Measurements from ENCODE around the gene ACAD11.
A peak's percentile ranks its signal among the peaks of the same experiment; 100 is the strongest.
"Not testable (repeated sequence)": the region's sequence is repeated elsewhere in the genome, so short reads cannot be mapped to it uniquely, and the experiment has no call there.

Gene ACAD11

DNA sequence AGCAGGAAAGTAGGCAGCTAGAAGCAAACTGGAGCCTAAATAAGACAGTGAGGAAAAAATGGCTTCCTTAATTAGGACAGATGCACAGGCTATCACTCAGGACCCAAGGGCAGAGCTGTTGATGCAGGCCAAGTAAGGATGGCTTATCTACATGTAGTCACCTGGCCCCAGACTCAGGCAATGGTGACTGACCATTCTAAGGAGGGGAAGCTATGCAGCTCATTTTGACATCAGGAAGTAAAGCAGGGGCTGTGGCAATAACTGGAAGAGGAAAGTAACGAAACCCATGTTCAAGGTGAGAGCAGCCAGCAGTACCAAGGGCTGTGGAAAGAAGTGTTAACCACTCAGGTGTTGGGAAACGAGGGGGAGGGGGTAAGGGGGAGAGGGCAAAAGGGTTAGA lies 16.2 kb downstream of the ACAD11 start:
- DNase-seq = no peak

GRCh38 chr3:132642539-132642847 lies 17.1 kb downstream of the ACAD11 start:
- DNase-seq = no peak

DNA sequence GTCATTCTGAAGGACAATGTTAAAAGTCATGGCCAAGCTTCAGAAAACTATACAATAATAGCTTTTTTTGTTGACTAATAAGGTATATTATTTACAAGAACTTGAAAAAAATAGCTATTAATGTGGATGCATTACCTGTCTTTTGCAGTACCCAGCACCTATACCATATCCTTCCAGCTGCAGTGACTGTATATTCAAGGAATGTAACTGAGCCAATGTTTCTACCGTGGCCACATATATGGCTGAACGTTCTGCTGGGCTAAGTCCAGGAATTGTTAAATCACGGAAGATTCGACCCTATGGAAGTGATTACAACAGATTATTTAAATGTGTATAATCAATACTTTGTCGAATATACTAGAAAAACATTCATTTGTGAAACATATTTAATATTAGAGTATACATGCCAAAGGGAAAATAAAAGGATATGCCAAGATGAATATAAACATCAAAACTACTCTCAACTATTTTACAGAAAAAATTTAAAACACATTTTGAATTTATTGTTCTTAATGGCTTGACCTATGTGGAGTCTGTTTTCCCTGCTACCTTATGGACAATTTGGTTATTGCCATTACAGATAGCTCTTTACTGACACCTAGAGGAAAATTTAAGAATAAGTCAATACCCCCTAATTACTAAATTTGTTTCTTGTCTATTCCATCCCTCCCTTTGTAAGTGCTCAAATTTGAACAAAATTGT lies 17.6 kb downstream of the ACAD11 start:
- DNase-seq = peak; percentile 64

DNA sequence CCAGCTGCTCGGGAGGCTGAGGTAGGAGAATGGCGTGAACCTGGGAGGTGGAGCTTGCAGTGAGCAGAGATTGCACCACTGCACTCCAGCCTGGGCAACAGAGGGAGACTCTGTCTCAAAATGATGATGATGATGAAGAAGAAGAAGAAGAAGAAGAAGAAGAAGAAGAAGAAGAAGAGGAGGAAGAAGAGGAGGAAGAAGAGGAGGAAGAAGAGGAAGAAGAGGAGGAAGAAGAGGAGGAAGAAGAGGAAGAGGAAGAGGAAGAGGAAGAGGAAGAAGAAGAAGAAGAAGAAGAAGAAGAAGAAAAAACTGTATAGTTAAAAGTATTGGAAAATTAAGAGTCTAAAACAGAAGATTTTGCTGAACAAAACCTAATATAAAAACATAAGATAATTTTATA lies 18.2 kb downstream of the ACAD11 start:
- not testable (repeated sequence) for DNase-seq

- DNase-seq = no peak
Measured at GRCh38 chr3:132638706-132639105, 20.9 kb downstream of the ACAD11 start.

DNA sequence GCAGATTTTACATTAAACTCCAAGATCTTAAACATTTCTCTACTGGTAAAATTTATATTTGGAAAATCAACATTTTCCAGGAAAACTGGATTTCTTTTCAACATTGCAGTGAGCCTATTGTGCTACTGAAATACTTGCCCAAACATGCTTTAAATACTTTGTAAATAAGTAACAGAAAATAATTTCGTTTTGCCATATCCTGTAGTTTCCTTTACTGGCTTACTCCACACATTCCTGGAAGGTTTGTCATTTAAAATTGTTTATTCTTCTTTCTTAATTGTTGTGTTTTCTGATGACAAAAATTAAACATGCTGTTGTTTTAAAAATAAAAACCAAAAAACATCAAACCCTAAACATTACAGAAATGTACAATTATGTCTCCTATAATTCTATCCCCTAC lies 22.0 kb downstream of the ACAD11 start:
- no peak for DNase-seq

DNA sequence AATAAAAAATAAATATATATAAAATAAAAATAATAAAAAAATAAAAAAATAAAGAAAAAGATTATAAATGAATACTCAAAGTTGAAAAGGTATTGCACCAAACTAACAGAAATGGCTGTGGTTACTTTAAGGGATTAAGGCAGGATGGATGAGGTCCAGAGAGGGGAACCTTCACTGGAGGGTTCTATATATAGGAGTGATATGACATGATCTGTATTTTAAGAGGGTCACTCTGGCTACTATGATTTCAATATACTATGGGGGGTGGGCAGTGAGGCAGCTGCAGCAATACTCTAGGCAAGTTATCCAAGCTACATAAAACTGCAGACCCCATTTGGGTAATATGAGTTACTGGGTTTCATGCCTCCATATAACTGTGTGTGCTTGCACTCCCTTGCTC lies 24.6 kb downstream of the ACAD11 start:
- no peak for DNase-seq

- DNase-seq = no peak
Measured at GRCh38 chr3:132630612-132631011, 29.0 kb downstream of the ACAD11 start.

DNA sequence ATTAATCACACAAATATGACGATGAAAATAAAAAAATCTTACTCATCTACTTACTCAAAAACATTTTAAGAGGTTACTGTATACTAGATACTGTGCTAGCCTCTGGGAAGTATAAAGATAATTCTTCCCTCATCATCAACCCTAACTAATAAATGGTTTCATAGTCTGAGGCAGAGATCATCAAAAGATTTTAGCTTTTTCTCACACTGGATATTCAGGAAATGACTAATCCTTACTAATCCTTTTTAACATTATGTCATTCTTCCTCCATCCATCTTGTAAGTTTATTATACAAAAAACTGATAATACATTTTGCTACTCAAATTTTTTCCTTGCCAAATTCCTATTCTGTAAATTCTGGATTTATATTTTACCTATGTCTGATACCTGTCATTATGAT lies 29.7 kb downstream of the ACAD11 start:
- peak; percentile 40 for DNase-seq

GRCh38 chr3:132628157-132628556 lies 31.5 kb downstream of the ACAD11 start:
- DNase-seq = no peak

DNA sequence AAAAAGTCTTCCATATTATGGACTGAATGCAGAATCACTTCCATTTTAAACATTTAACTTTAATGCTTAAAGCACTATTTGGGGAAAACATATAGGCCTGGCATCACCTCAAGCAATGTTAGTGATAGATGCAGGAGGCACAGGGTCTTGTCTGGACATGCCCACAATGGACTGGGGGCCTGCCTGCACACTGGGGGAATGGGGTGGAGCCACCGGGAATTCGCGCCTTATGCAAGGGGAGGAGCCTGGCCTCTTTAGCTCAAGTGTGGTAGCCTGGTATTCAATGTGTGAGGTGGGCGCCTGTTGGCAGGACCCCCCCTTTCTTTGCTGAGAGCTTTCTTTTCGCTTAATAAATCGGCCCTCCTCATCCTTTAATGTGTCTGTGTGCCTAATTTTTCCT lies 32.7 kb downstream of the ACAD11 start:
- DNase-seq = no peak

DNA sequence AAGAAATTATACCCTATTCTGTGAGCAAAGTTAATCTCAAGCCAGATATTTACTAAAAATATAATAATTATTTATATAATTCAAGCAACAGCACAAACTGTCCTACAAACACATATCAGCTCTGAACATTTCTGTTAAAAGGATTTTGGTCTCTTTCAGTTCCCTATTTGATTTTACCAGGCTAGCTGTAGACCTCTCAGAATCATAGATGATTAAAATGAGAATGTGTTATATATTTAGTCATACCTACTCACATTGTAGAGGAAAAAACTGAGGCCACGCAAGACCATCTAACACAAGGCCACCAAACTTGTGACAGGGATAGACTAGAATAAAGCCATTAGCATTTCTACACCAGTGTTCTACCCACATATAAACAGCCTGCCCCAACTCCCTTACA lies 34.0 kb downstream of the ACAD11 start:
- DNase-seq = peak; percentile 18

DNA sequence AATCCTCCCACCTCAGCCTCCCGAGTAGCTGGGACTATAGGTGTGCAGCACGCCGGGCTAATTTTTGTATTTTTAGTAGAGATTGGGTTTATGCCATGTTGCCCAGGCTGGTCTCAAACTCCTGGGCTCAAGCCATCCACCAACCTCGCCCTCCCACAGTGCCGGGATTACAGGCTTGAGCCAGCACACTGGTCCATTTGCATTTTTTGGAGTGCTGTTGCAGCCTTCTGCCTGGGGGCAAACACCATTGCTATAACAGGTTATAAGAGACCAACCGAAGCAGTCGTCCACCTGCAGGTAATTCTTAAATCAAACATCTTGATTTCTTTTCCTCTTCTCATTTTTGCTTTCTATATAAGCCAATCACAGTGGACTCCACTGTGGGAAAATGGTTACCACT lies 34.8 kb downstream of the ACAD11 start:
- DNase-seq = no peak

DNA sequence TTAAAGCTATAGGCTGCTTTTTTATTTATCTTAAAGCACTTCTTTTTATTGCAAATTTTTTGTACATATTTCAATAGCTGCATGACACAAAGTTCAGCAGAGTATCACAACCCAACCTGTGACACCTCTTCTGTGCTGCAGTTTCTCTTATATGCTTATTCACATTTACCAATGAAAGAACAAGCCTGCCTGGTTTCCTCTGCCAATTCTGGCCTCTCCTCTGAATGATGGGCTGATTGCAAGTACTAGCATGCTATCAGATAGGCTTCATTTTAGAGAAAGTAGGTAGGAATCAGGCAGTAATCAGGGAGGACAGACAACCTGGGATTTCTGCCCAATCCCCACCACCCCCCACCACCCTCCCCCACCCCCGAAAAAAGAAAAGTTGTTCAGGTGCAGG lies 36.0 kb downstream of the ACAD11 start:
- DNase-seq = no peak

- peak; percentile 13 for DNase-seq
Measured at GRCh38 chr3:132622761-132623160, 36.8 kb downstream of the ACAD11 start.

GRCh38 chr3:132622148-132622547 lies 37.5 kb downstream of the ACAD11 start:
- no peak for DNase-seq

DNA sequence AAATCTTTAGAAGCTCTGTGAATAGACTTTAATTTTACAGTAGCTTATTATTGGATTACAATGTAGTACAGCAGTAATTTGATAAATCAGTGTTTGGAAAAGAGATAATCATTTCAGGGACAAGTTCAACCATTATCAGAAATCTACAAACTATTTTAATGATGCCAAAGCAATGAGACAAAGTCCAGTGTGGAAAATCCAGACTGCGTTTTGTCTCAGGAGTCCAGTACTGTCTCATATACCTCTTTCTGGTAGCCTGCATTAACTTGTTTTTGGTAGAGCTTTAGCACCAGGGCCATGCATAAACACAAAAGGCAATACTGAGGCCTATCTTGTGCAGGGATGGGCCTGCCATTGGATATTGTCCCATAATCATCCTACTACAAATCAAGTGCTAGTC lies 42.8 kb downstream of the ACAD11 start:
- DNase-seq = no peak

- DNase-seq = no peak
Measured at GRCh38 chr3:132615881-132616280, 43.7 kb downstream of the ACAD11 start.

- DNase-seq = not testable (repeated sequence)
Measured at GRCh38 chr3:132615301-132615700, 44.3 kb downstream of the ACAD11 start.

- not testable (repeated sequence) for DNase-seq
Measured at GRCh38 chr3:132606620-132607019, 53.0 kb downstream of the ACAD11 start.

DNA sequence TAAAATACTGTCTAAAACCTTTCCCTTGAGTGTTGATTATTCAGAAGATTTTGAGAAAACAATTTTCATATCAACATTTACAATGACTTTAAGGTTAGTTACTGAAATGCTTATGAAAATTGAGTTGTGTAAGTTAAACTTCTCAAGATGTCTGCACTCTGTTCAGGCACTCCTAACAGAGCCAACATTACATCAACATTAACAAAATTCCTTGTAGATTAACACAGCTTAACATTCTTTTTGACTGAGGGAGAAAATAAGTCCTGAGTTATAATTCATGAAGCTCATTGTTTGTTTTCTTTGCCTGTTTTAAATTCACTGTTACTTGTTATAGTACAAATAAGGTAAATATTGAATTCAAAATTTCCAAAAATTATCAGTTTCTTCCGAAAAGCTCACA lies 53.5 kb downstream of the ACAD11 start:
- no peak for DNase-seq

GRCh38 chr3:132605374-132605792 lies 54.2 kb downstream of the ACAD11 start:
- DNase-seq = no peak

DNA sequence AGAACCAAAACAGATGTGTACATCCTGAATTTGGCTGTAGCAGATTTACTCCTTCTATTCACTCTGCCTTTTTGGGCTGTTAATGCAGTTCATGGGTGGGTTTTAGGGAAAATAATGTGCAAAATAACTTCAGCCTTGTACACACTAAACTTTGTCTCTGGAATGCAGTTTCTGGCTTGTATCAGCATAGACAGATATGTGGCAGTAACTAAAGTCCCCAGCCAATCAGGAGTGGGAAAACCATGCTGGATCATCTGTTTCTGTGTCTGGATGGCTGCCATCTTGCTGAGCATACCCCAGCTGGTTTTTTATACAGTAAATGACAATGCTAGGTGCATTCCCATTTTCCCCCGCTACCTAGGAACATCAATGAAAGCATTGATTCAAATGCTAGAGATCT lies 59.0 kb downstream of the ACAD11 start:
- not testable (repeated sequence) for DNase-seq

DNA sequence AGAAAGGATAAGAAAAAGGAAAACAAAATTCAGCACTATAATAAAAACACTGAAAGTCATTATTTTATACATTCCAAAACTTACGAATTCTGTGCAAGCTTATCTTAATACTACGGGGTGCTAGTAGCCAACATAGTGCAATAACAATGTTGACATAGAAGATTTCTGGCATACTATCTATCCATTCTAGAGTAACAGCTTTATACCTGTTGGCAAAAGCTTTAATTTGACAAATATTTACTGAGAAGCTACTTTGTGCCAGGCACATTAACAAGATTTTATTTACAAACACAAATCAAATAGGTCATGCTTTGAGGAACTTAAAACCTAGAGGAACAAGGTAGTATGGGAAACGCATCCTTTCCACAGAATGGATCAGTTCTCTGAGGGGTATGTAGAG lies 61.4 kb downstream of the ACAD11 start:
- no peak for DNase-seq

DNA sequence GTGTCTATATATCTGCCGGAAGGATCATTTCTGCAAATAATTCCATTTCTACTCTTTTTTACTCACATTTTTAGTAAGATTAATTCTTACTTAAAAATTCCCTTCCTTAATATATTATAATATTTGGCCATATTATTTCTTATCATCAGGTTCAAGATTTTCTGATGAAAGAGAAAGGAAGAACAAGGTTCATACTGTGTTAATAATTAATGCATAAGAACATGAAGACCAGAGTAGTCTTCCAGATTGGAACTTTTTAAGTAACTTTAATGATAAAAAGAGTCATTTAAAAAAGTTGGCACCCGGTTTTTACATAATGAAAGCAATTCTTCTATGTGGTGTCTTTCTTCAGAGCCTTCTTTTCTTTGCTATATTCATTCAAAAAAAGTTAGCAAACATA lies 61.9 kb downstream of the ACAD11 start:
- DNase-seq = no peak
